Panc1 (cell line): ENCODE measurements around the gene AMFR. TPM values are rescaled to one million over a fixed set of nuclear protein-coding genes. Genes with fewer than 3 reads are reported as not detected.

Source experiments
- ATAC-seq: fragments of 200-7000 bp; cut with Tn5 transposase; 2 replicates; pipeline ENCODE4 v1.9.1; 2020; ENCODE audit warnings: mild to moderate bottlenecking, moderate library complexity
- BruUV-seq: library from RNA; stranded (reverse); fragments of 400-500 nt; replicated peaks from 2 replicates; lab custom pipeline; 2021; lab: Mats Ljungman, UMichigan
- CTCF ChIA-PET: fragments of 300-600 bp; sonication (Branson Sonifier 250); formaldehyde crosslinking; loops from one replicate; lab custom pipeline; 2022; ENCODE audit warnings: antibody characterized with exemption; lab: Charles Lee
- POLR2A ChIA-PET: fragments of 300-600 bp; sonication (Branson Sonifier 250); formaldehyde crosslinking; loops from one replicate; lab custom pipeline; 2022; ENCODE audit warnings: antibody characterized with exemption; lab: Charles Lee
- DNase-seq: peaks from one replicate; pipeline ENCODE4 v3.0.0-alpha.2; 2010; ENCODE audit warnings: low read depth, low spot score
- H3K27ac ChIP-seq: 2 replicates; pipeline ENCODE4 v1.5.1; 2011; ENCODE audit warnings: mild to moderate bottlenecking, low read length, inconsistent platforms
- H3K27me3 ChIP-seq: fragments of 200-500 bp; sonication (Bioruptor generic); 2 replicates; pipeline ENCODE4 v1.6.0; 2014; ENCODE audit warnings: low read length, inconsistent platforms; ENCODE audit not compliant: control insufficient read depth, insufficient read depth
- H3K36me3 ChIP-seq: fragments of 200-500 bp; sonication (Bioruptor generic); 2 replicates; pipeline ENCODE4 v1.5.1; 2014; ENCODE audit warnings: inconsistent platforms, mild to moderate bottlenecking, low read length, moderate library complexity; ENCODE audit not compliant: control insufficient read depth, insufficient read depth
- H3K4me1 ChIP-seq: 2 replicates; pipeline ENCODE4 v1.5.1; 2011; ENCODE audit warnings: inconsistent platforms, mild to moderate bottlenecking, low read length, moderate library complexity; ENCODE audit not compliant: control insufficient read depth, insufficient read depth
- H3K4me3 ChIP-seq, 2 experiments: 2 replicates each; pipeline ENCODE4 v1.5.1; 2011 to 2012; ENCODE audit warnings: low read depth in 2 of 2, low read length in 2 of 2, mild to moderate bottlenecking in 2 of 2, inconsistent platforms in 1 of 2, moderate library complexity in 1 of 2
- H3K9me3 ChIP-seq: fragments of 200-500 bp; sonication (Bioruptor generic); 2 replicates; pipeline ENCODE4 v1.5.1; 2014; ENCODE audit warnings: low read depth, mild to moderate bottlenecking, inconsistent platforms, low read length, moderate library complexity; ENCODE audit not compliant: control insufficient read depth, insufficient read depth
- CTCF ChIP-seq: fragments of 450-650 bp; IDR thresholded peaks from 2 replicates; pipeline ENCODE4 v1.5.1; 2017; ENCODE audit warnings: mild to moderate bottlenecking
- POLR2AphosphoS5 ChIP-seq: IDR thresholded peaks from 2 replicates; pipeline ENCODE4 v1.6.1; 2012; ENCODE audit warnings: mild to moderate bottlenecking, low read depth, low read length, moderate library complexity
- REST ChIP-seq, 2 experiments: IDR thresholded peaks; 2 replicates each; pipeline ENCODE4 v1.6.1; 2011 to 2012; ENCODE audit warnings: low read depth in 2 of 2, control low read depth in 1 of 2, low read length in 1 of 2, mild to moderate bottlenecking in 1 of 2, moderate library complexity in 1 of 2; ENCODE audit not compliant: insufficient read depth in 1 of 2
- SIN3A ChIP-seq: IDR thresholded peaks from 2 replicates; pipeline ENCODE4 v1.6.1; 2012; ENCODE audit warnings: low read depth, mild to moderate bottlenecking, low read length, moderate library complexity, borderline replicate concordance; ENCODE audit not compliant: insufficient read depth
- TCF7L2 ChIP-seq: IDR thresholded peaks from 2 replicates; pipeline ENCODE4 v1.6.1; 2011; ENCODE audit warnings: mild to moderate bottlenecking, low read depth, low read length, inconsistent platforms
- in situ Hi-C: cut with HindIII; loops from 2 replicates; pipeline ENCODE4 v1.10.0; 2016; ENCODE audit warnings: low sequenced_read_pairs, low pct_unique_long_range_greater_than_20kb
- intact Hi-C: fragments of 100-400 bp; cut with micrococcal nuclease; formaldehyde crosslinking; loops from one replicate; pipeline ENCODE4 v1.10.0; 2022; ENCODE audit not compliant: unreplicated experiment
- total RNA-seq: library from RNA; stranded (reverse); gene quantifications from one replicate; pipeline ENCODE4 v1.2.1, GENCODE V29; 2021; ENCODE audit not compliant: unreplicated experiment

The AMFR gene
- total RNA-seq, 1 experiment from 2014 or later = 89.6 TPM

GRCh38 chr16:56367764-56368163 is 57.6 kb downstream of the AMFR start:
- Histone ChIP-seq H3K27ac (no peak overlapping the region), H3K4me3 (no peak overlapping the region), H3K27me3 (no peaks in the 10 kb centered on the region), H3K36me3 (no peaks in the 10 kb centered on the region), H3K9me3 (no peaks in the 10 kb centered on the region), H3K4me1 (peaks cover 26% of the 10 kb centered on the region)
- DNase-seq = no peak
- CTCF ChIA-PET = interaction anchor here (0.6 kb wide), 1 partner anchor 730 kb away, joined by 9 read pairs; no protein-coding TSS in a partner anchor
- intact Hi-C loops (no loop called here), in situ Hi-C loops (no loop called here)
- ATAC-seq = no peak
- POLR2A ChIA-PET = no interaction called here
- TF ChIP-seq TCF7L2 = no peak
- BruUV-seq = no TSS peak

GRCh38 chr16:56366945-56367344 is 58.4 kb downstream of the AMFR start:
- Histone ChIP-seq H3K9me3 (no peaks in the 10 kb centered on the region), H3K4me1 (peaks cover 20% of the 10 kb centered on the region), H3K27ac (no peak overlapping the region), H3K4me3 (no peak overlapping the region), H3K27me3 (no peaks in the 10 kb centered on the region), H3K36me3 (no peaks in the 10 kb centered on the region)
- ChIA-PET POLR2A (no interaction called here), CTCF (no interaction called here)
- DNase-seq (no peak), ATAC-seq (no peak)
- BruUV-seq = no TSS peak
- in situ Hi-C loops = no loop called here
- intact Hi-C loops = no loop called here
- no peak for TF ChIP-seq SIN3A
- TF ChIP-seq TCF7L2 = no peak
- no peak for TF ChIP-seq POLR2AphosphoS5
- no peak for TF ChIP-seq CTCF
- TF ChIP-seq REST (IDR thresholded peaks at IDR 0.05; ENCODE audit: insufficient read depth in 1 of 2, low read depth in 2 of 2, low read length in 1 of 2) = no peak

- TF ChIP-seq SIN3A = no peak
- no peak for TF ChIP-seq POLR2AphosphoS5
- TF ChIP-seq REST (IDR thresholded peaks at IDR 0.05; ENCODE audit: insufficient read depth in 1 of 2, low read depth in 2 of 2, low read length in 1 of 2) = no peak
- CTCF ChIA-PET = no interaction called here
- Histone ChIP-seq H3K4me3 (no peak overlapping the region), H3K36me3 (no peaks in the 10 kb centered on the region), H3K27ac (no peak overlapping the region), H3K4me1 (peaks cover 6% of the 10 kb centered on the region), H3K27me3 (no peaks in the 10 kb centered on the region), H3K9me3 (no peaks in the 10 kb centered on the region)
- in situ Hi-C loops = no loop called here
- BruUV-seq = no TSS peak
- intact Hi-C loops = no loop called here
- DNase-seq = no peak
- no peak for ATAC-seq
- POLR2A ChIA-PET = no interaction called here
Observed at GRCh38 chr16:56365552-56365951, 59.8 kb downstream of the AMFR start.
